GM10847 (cell line): ENCODE measurements around the gene PTPRJ.

Experiments
- POLR2A ChIP-seq: IDR thresholded peaks from 2 replicates; pipeline ENCODE4 v1.6.1; 2011; ENCODE audit not compliant: insufficient read length; ENCODE audit errors: extremely low read depth

PTPRJ gene

GRCh38 chr11:47980088-47980906 is at the start of gene PTPRJ:
TSS of gene PTPRJ (plus strand) at chr11:47980559. CDS start at chr11:47980913, 354 bp downstream.
- TF ChIP-seq POLR2A: no peak

- no peak for TF ChIP-seq POLR2A
Observed at GRCh38 chr11:47932544-47932943, 47.8 kb upstream of the PTPRJ start.

- no peak for TF ChIP-seq POLR2A
Observed at GRCh38 chr11:47938791-47939560, 41.4 kb upstream of the PTPRJ start.

- TF ChIP-seq POLR2A: no peak
Observed at GRCh38 chr11:47940904-47941649, 39.3 kb upstream of the PTPRJ start.

GRCh38 chr11:47941907-47942558 is 38.3 kb upstream of the PTPRJ start:
- no peak for TF ChIP-seq POLR2A

GRCh38 chr11:47943721-47944586 is 36.4 kb upstream of the PTPRJ start:
- TF ChIP-seq POLR2A: no peak

- no peak for TF ChIP-seq POLR2A
Observed at GRCh38 chr11:47944632-47945031, 35.7 kb upstream of the PTPRJ start.

GRCh38 chr11:47946682-47947559 is 33.4 kb upstream of the PTPRJ start:
- TF ChIP-seq POLR2A: no peak

- no peak for TF ChIP-seq POLR2A
Observed at GRCh38 chr11:47948137-47948536, 32.2 kb upstream of the PTPRJ start.

- no peak for TF ChIP-seq POLR2A
Observed at GRCh38 chr11:47950396-47950795, 30.0 kb upstream of the PTPRJ start.

- no peak for TF ChIP-seq POLR2A
Observed at GRCh38 chr11:47955061-47955755, 25.2 kb upstream of the PTPRJ start.

GRCh38 chr11:47960015-47960414 is 20.3 kb upstream of the PTPRJ start:
- TF ChIP-seq POLR2A: no peak

- no peak for TF ChIP-seq POLR2A
Observed at GRCh38 chr11:47961383-47961782, 19.0 kb upstream of the PTPRJ start.
